HFF-Myc (cell line): ENCODE results near the gene IGHMBP2.
A peak's percentile ranks its signal among the peaks of the same experiment; 100 is the strongest.

Source experiments
- DNase-seq: peaks from one replicate; pipeline ENCODE4 v3.0.0-alpha.2; 2011; ENCODE audit warnings: low read depth; ENCODE audit errors: extremely low read depth
- H3K4me3 ChIP-seq: replicated peaks from 2 replicates; pipeline ENCODE4 v1.5.1; 2011; ENCODE audit warnings: low read depth, mild to moderate bottlenecking, control low read depth, low read length
- CTCF ChIP-seq: IDR thresholded peaks from 2 replicates; pipeline ENCODE4 v1.5.1; 2012; ENCODE audit warnings: mild to moderate bottlenecking, low read depth, low read length, control low read depth; ENCODE audit errors: missing control alignments

The IGHMBP2 gene

GRCh38 chr11:68890490-68891231, 13.0 kb upstream of the IGHMBP2 start:
- DNase-seq, result peak; percentile 81
- H3K4me3 ChIP-seq, result no peak overlapping the region
- TF ChIP-seq CTCF, result no peak

GRCh38 chr11:68891351-68891948, 12.2 kb upstream of the IGHMBP2 start:
- DNase-seq, result no peak
- TF ChIP-seq CTCF, result no peak
- H3K4me3 ChIP-seq, result no peak overlapping the region

- DNase-seq, result no peak
- TF ChIP-seq CTCF, result no peak
- H3K4me3 ChIP-seq, result no peak overlapping the region
Observed at GRCh38 chr11:68892576-68892975, 11.1 kb upstream of the IGHMBP2 start.

GRCh38 chr11:68893282-68893681, 10.4 kb upstream of the IGHMBP2 start:
- DNase-seq, result no peak
- TF ChIP-seq CTCF, result no peak

GRCh38 chr11:68896171-68896959, 7.3 kb upstream of the IGHMBP2 start:
- DNase-seq, result no peak
- TF ChIP-seq CTCF, result no peak
- H3K4me3 ChIP-seq, result no peak overlapping the region

More at GRCh38 chr11:68893282-68893681, 10.4 kb upstream of the IGHMBP2 start:
- H3K4me3 ChIP-seq, result no peak overlapping the region

- DNase-seq, result no peak
- no peak overlapping the region for H3K4me3 ChIP-seq
- no peak for TF ChIP-seq CTCF
Observed at GRCh38 chr11:68897441-68897840, 6.2 kb upstream of the IGHMBP2 start.
